Measurements from ENCODE around the gene CD8B. TPM values are rescaled to one million over a fixed set of nuclear protein-coding genes. Genes with fewer than 3 reads are reported as not detected.

Gene CD8B
- total RNA-seq, 1 donor from 2014 or later: not detected

- DNase-seq (ENCODE audit: low read depth): no peak
- no peak overlapping the region for H3K27ac Mint-ChIP-seq (ENCODE audit: unreplicated experiment)
- no peaks in the 10 kb centered on the region for H3K9me3 Mint-ChIP-seq (ENCODE audit: unreplicated experiment)
Observed at GRCh38 chr2:86769838-86770237, 91.8 kb downstream of the CD8B start.

GRCh38 chr2:86768189-86768949 is 93.3 kb downstream of the CD8B start:
- Histone ChIP-seq H3K27ac (ENCODE audit: low read depth, low read length) (no peak overlapping the region), H2AFZ (ENCODE audit: low read depth, low read length) (no peak overlapping the region), H3K36me3 (ENCODE audit: insufficient read depth, low read length) (peaks cover 16% of the 10 kb centered on the region), H4K20me1 (ENCODE audit: insufficient read depth, low read length) (peaks cover 22% of the 10 kb centered on the region), H3K4me3 (ENCODE audit: insufficient read depth, low read depth, low read length) (no peak overlapping the region), H3K9me3 (ENCODE audit: insufficient read depth, low read depth, low read length) (no peaks in the 10 kb centered on the region), H3K4me2 (ENCODE audit: low read length) (no peak overlapping the region), H3K79me2 (ENCODE audit: insufficient read depth, low read length) (no peaks in the 10 kb centered on the region), H3K27me3 (ENCODE audit: insufficient read depth, low read length) (no peaks in the 10 kb centered on the region), H3K9ac (ENCODE audit: low read length) (no peak overlapping the region), H3K4me1 (ENCODE audit: insufficient read depth, low read length) (no peaks in the 10 kb centered on the region)
- H3K27ac Mint-ChIP-seq (ENCODE audit: unreplicated experiment): no peak overlapping the region
- TF ChIP-seq CTCF (IDR thresholded peaks at IDR 0.05; ENCODE audit: insufficient read depth, low read depth, low read length): no peak
- no peak for TF ChIP-seq EZH2 (IDR thresholded peaks at IDR 0.05; ENCODE audit: insufficient read depth, low read length)
- peaks cover 5% of the 10 kb centered on the region for H3K4me1 Mint-ChIP-seq (ENCODE audit: low read depth, unreplicated experiment)
- no peak overlapping the region for H3K4me3 Mint-ChIP-seq (ENCODE audit: unreplicated experiment)
- FAIRE-seq (no peak), DNase-seq (ENCODE audit: low read depth) (no peak)
- H3K27me3 Mint-ChIP-seq (ENCODE audit: low read depth, unreplicated experiment): no peaks in the 10 kb centered on the region
- H3K36me3 Mint-ChIP-seq (ENCODE audit: low read depth, unreplicated experiment): peaks cover 14% of the 10 kb centered on the region
- no peaks in the 10 kb centered on the region for H3K9me3 Mint-ChIP-seq (ENCODE audit: unreplicated experiment)

More at GRCh38 chr2:86769838-86770237, 91.8 kb downstream of the CD8B start:
- no peaks in the 10 kb centered on the region for H3K4me1 ChIP-seq (ENCODE audit: insufficient read depth, low read length)
- peaks cover 13% of the 10 kb centered on the region for H4K20me1 ChIP-seq (ENCODE audit: insufficient read depth, low read length)
- Mint-ChIP-seq H3K4me1 (ENCODE audit: low read depth, unreplicated experiment) (peaks cover 2% of the 10 kb centered on the region), H3K36me3 (ENCODE audit: low read depth, unreplicated experiment) (peaks cover 14% of the 10 kb centered on the region), H3K4me3 (ENCODE audit: unreplicated experiment) (no peak overlapping the region), H3K27me3 (ENCODE audit: low read depth, unreplicated experiment) (no peaks in the 10 kb centered on the region)
- no peak overlapping the region for H2AFZ ChIP-seq (ENCODE audit: low read depth, low read length)
- H3K9ac ChIP-seq (ENCODE audit: low read length): no peak overlapping the region
- H3K27ac ChIP-seq (ENCODE audit: low read depth, low read length): no peak overlapping the region
- TF ChIP-seq EZH2 (IDR thresholded peaks at IDR 0.05; ENCODE audit: insufficient read depth, low read length): no peak
- no peak for TF ChIP-seq CTCF (IDR thresholded peaks at IDR 0.05; ENCODE audit: insufficient read depth, low read depth, low read length)
- H3K4me3 ChIP-seq (ENCODE audit: insufficient read depth, low read depth, low read length): no peak overlapping the region
- no peaks in the 10 kb centered on the region for H3K79me2 ChIP-seq (ENCODE audit: insufficient read depth, low read length)
- no peaks in the 10 kb centered on the region for H3K27me3 ChIP-seq (ENCODE audit: insufficient read depth, low read length)
- H3K36me3 ChIP-seq (ENCODE audit: insufficient read depth, low read length): peaks cover 16% of the 10 kb centered on the region
- no peak for FAIRE-seq
- no peak overlapping the region for H3K4me2 ChIP-seq (ENCODE audit: low read length)
- no peaks in the 10 kb centered on the region for H3K9me3 ChIP-seq (ENCODE audit: insufficient read depth, low read depth, low read length)

Other genes starting within 250 kb of the CD8B start
- gene RNF103, start 238.0 kb downstream of the CD8B start, total RNA-seq: 21.4 and 21.5 TPM in 2 replicates
- 31.3 and 33.6 TPM in 2 replicates for gene RMND5A, start 141.6 kb downstream of the CD8B start, total RNA-seq
- 0.14 TPM in 1 of 2 replicates, not detected in the other for gene CD8A, start 71.0 kb downstream of the CD8B start, total RNA-seq
- 2.3 and 3.2 TPM in 2 replicates for gene RGPD1, start 80.2 kb upstream of the CD8B start, total RNA-seq
- 0.59 and 1.8 TPM in 2 replicates for gene PLGLB1, start 160.0 kb upstream of the CD8B start, total RNA-seq